Measurements from ENCODE around the gene USP35.
"Not testable (repeated sequence)": the region's sequence is repeated elsewhere in the genome, so short reads cannot be mapped to it uniquely, and the experiment has no call there.

Gene USP35

DNA sequence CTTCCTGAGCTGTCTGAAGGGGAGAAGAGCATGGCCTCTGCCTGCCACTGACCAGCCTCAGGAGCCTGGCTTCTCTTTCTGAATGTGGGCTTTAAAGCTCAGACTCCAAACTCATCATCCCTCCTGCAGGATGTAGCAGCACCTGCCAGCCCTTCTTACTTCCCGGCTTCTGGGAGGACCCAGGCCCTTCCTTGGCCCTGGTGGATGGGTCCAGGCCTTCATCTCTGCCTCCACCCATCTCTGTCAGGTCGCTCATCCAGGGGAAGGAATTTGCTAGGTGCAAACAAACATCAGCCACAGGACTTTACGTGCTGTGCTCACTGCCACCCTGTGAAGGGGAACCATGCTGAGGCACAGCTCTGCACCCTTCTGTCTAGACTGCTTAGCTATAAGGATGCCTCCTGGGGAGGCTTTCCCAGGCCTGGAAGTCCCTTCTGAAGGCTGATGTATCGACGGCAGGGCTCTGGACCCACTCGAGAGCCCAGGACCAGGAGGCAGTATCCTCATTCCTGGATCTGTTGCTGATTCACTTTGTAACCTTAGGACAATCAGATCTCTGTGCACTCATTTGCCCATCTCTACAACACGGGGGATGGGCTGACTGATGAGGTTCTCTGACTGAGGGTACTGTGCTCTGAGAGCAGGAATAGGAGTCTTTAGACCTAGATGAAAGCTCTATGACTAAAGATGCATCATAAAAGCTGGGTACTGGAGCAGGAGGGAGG is 30.9 kb downstream of the USP35 start:
- TF ChIP-seq, protein P1, sequence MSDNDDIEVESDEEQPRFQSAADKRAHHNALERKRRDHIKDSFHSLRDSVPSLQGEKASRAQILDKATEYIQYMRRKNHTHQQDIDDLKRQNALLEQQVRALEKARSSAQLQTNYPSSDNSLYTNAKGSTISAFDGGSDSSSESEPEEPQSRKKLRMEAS (IDR thresholded peaks at IDR 0.05; ENCODE audit: low read depth, low read length), result no peak
- TF ChIP-seq POLR2A (IDR thresholded peaks at IDR 0.05; ENCODE audit: extremely low read depth, insufficient read length) (no peak), MYC (IDR thresholded peaks at IDR 0.05; ENCODE audit: low read depth, low read length) (no peak)
- TF ChIP-seq, protein P2, sequence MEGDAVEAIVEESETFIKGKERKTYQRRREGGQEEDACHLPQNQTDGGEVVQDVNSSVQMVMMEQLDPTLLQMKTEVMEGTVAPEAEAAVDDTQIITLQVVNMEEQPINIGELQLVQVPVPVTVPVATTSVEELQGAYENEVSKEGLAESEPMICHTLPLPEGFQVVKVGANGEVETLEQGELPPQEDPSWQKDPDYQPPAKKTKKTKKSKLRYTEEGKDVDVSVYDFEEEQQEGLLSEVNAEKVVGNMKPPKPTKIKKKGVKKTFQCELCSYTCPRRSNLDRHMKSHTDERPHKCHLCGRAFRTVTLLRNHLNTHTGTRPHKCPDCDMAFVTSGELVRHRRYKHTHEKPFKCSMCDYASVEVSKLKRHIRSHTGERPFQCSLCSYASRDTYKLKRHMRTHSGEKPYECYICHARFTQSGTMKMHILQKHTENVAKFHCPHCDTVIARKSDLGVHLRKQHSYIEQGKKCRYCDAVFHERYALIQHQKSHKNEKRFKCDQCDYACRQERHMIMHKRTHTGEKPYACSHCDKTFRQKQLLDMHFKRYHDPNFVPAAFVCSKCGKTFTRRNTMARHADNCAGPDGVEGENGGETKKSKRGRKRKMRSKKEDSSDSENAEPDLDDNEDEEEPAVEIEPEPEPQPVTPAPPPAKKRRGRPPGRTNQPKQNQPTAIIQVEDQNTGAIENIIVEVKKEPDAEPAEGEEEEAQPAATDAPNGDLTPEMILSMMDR (IDR thresholded peaks at IDR 0.05; ENCODE audit: low read depth, low read length), result no peak
- no peak overlapping the region for H3K4me3 ChIP-seq (ENCODE audit: low read depth, low read length)
- no peak for DNase-seq (ENCODE audit: low read depth)

DNA sequence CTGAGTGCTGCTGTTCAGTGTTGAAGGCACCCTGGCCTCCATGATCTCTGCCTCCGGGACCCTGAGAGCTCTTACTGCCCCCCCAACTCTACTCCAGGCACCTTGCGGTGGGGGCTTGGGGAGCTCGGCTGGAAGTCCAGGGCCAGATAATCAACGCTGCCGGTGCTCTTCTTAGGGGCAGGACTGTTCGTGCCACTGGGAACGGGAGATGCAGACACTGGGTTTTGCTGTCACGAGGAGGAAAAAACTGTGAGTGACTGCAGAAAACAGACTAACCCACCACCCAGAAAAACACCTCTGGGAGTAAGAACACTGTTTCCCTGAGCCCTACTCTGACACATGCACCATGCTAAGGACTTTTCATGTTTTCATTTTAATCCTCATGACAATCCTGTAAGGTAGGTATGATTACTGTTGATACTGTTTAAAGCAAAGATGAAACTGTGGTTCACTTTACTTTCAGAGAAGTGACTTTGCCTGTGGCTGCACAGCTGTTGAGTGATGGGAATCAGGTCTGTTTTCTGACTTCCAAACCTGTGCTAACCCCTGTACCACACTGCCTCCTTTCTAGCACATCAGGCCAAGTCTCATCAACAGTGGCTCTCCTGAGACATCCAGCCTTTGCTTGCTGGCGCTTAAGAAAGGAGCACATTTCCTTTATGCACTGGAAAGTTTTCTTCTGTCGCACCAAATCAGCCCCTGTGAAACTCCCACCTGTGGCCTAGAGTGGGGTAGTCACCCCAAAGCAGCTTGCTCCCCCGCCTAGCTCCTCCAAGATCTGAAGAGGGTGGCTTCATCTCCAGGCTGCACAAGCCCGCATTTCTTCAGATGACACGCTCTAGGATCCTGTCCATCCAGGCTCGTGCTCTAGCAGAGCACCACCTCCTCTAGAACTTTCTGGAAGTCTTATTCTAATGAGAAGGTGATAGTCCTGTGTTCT is 31.8 kb downstream of the USP35 start:
- no peak overlapping the region for H3K4me3 ChIP-seq (ENCODE audit: low read depth, low read length)
- DNase-seq (ENCODE audit: low read depth), result no peak
- TF ChIP-seq, protein P1 (IDR thresholded peaks at IDR 0.05; ENCODE audit: low read depth, low read length), result no peak
- TF ChIP-seq MYC (IDR thresholded peaks at IDR 0.05; ENCODE audit: low read depth, low read length) (no peak), POLR2A (IDR thresholded peaks at IDR 0.05; ENCODE audit: extremely low read depth, insufficient read length) (no peak)
- TF ChIP-seq, protein P2 (IDR thresholded peaks at IDR 0.05; ENCODE audit: low read depth, low read length), result no peak

DNA sequence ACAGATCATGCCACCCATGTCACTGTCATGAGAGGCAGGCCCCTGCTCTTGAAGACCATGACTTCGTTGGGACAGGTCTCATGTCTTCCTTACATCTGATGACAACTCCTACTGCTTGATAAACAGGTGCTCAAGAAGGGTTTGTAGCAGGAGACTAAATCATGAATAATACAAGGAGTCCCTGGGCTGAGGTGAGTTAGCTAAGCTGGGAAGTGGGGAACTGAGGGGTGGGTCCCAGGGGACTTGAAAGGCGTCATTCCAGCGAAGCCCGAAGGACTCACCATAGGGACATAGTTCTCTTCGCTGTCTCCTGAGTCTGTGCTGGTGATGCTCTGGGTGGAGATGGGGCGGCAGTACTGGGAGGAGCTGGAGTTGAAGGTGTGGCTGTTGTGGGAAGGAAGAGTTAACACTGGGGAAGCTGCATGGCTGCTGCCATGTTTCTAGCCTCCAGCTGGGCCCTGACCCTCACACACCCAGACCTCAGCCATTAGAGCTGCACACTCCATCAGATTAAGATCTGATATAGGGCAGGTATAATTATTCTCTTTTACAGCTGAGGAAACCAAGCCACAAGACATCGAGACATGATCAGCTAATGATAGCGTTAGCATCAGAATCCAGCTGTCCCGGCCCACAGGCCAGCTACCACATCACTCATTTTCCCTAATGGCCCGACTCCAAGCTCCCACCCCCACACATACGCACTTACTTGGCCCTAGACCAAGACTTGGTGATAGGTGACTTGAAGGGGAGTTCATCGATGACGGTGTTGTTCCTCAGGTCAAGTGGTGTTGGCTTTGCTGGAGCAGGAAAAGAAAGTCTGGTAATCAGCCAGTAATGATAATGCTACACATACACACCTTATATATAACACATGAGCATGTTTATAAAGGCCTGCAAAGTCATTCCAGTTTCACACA is 32.9 kb downstream of the USP35 start:
- DNase-seq (ENCODE audit: low read depth), result no peak

DNA sequence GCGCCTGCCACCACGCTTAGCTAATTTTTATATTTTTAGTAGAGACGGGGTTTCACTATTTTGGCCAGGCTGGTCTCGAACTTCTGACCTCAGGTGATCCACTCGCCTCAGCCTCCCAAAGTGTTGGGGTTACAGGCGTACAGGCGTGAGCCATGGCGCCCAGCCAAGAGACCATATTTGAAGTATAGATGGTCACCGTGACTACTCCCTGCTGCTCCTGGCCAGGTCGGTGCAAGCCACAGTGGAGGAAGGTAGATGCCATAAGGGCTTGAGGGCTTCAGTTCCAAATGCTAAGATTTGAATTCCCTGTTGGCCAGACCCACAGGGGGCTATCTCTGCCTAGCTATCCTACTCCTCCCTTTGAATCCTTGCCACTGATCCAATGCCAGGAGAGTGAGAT is 34.0 kb downstream of the USP35 start:
- not testable (repeated sequence) for DNase-seq (ENCODE audit: low read depth); H3K4me3 ChIP-seq (ENCODE audit: low read depth, low read length)

More for the DNA sequence above, 32.9 kb downstream of the USP35 start:
- no peak overlapping the region for H3K4me3 ChIP-seq (ENCODE audit: low read depth, low read length)
- TF ChIP-seq, protein P2 (IDR thresholded peaks at IDR 0.05; ENCODE audit: low read depth, low read length), result no peak
- no peak for TF ChIP-seq POLR2A (IDR thresholded peaks at IDR 0.05; ENCODE audit: extremely low read depth, insufficient read length)
- TF ChIP-seq, protein P1 (IDR thresholded peaks at IDR 0.05; ENCODE audit: low read depth, low read length), result no peak
- no peak for TF ChIP-seq MYC (IDR thresholded peaks at IDR 0.05; ENCODE audit: low read depth, low read length)

DNA sequence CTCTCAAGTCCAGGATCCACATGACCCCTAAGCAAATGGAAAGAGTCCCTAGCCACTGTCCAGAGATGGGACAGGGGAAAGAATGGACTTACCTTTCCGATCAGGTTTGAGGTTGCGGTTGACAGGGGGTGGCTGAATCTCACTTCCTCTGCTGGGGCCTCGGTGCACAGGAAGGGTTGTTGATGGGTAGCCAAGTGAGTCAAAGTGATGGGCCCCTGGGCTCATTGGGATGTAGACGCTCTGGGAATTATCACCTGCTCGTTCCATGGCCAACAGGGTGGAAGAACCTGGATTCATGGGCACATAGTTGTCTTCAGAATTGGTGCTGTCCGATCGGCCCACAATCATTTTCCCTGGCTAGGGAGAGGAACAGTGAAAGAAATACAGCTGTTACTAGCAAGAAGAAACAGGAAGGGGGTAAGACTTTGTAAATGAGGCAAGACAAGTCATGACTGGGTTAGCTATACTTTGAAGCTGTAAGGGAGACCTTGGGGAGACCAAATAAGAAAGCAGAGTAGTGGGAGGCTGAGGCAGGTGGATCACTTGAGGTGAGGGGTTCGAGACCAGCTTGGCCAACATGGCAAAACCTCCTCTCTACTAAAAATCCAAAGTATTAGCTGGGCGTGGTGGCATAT is 34.7 kb downstream of the USP35 start:
- DNase-seq (ENCODE audit: low read depth), result no peak
- no peak overlapping the region for H3K4me3 ChIP-seq (ENCODE audit: low read depth, low read length)
- TF ChIP-seq, protein P2 (IDR thresholded peaks at IDR 0.05; ENCODE audit: low read depth, low read length), result no peak
- TF ChIP-seq, protein P1 (IDR thresholded peaks at IDR 0.05; ENCODE audit: low read depth, low read length), result no peak
- TF ChIP-seq POLR2A (IDR thresholded peaks at IDR 0.05; ENCODE audit: extremely low read depth, insufficient read length) (no peak), MYC (IDR thresholded peaks at IDR 0.05; ENCODE audit: low read depth, low read length) (no peak)

Measured in NB4 (cell line).